ENCODE measurements around the gene ERN1.
A peak's percentile ranks its signal among the peaks of the same experiment; 100 is the strongest.
"Not testable (repeated sequence)": the region's sequence is repeated elsewhere in the genome, so short reads cannot be mapped to it uniquely, and the experiment has no call there.

ERN1 gene

GRCh38 chr17:64129765-64130558 is at the start of gene ERN1:
TSS of gene ERN1 (minus strand) at chr17:64130144. CDS start at chr17:64130029, 115 bp downstream.
- DNase-seq = peak; percentile 81 to 91 (median 91)

GRCh38 chr17:64179024-64179423 is 49.1 kb upstream of the ERN1 start:
- DNase-seq = not testable (repeated sequence)

- DNase-seq = no peak
Observed at GRCh38 chr17:64178011-64178825, 48.3 kb upstream of the ERN1 start.

GRCh38 chr17:64177311-64178010 is 47.5 kb upstream of the ERN1 start:
- DNase-seq = no peak

GRCh38 chr17:64176556-64176955 is 46.6 kb upstream of the ERN1 start:
- DNase-seq = no peak

- DNase-seq = no peak
Observed at GRCh38 chr17:64174686-64175456, 44.9 kb upstream of the ERN1 start.

- no peak for DNase-seq
Observed at GRCh38 chr17:64173646-64174045, 43.7 kb upstream of the ERN1 start.

GRCh38 chr17:64172510-64172909 is 42.6 kb upstream of the ERN1 start:
- DNase-seq = no peak

GRCh38 chr17:64171041-64171440 is 41.1 kb upstream of the ERN1 start:
- no peak for DNase-seq

- DNase-seq = no peak
Observed at GRCh38 chr17:64170286-64170685, 40.3 kb upstream of the ERN1 start.

GRCh38 chr17:64167666-64168065 is 37.7 kb upstream of the ERN1 start:
- DNase-seq = not testable (repeated sequence)

- no peak for DNase-seq
Observed at GRCh38 chr17:64166876-64167275, 36.9 kb upstream of the ERN1 start.

- no peak for DNase-seq
Observed at GRCh38 chr17:64165347-64165746, 35.4 kb upstream of the ERN1 start.

GRCh38 chr17:64164596-64165285 is 34.8 kb upstream of the ERN1 start:
- no peak for DNase-seq

- no peak for DNase-seq
Observed at GRCh38 chr17:64163468-64163867, 33.5 kb upstream of the ERN1 start.

- no peak for DNase-seq
Observed at GRCh38 chr17:64162554-64162953, 32.6 kb upstream of the ERN1 start.

GRCh38 chr17:64161380-64162176 is 31.6 kb upstream of the ERN1 start:
- DNase-seq = peak in 1 of 3 experiments; percentile 24

GRCh38 chr17:64160378-64160777 is 30.4 kb upstream of the ERN1 start:
- no peak for DNase-seq

- DNase-seq = no peak
Observed at GRCh38 chr17:64158831-64159590, 29.1 kb upstream of the ERN1 start.

GRCh38 chr17:64158406-64158805 is 28.5 kb upstream of the ERN1 start:
- DNase-seq = no peak

Data from NCI-H1417 (cell line).